WTC11 (cell line): Measurements from ENCODE around the gene GARS1. TPM values are rescaled to one million over a fixed set of nuclear protein-coding genes. Genes with fewer than 3 reads are reported as not detected.

Experiments
- ATAC-seq: fragments of 200-7000 bp; cut with Tn5 transposase; 2 replicates; pipeline ENCODE4 v1.10.0; 2021; ENCODE audit warnings: mild to moderate bottlenecking, moderate library complexity
- CTCF ChIA-PET: fragments of 300-600 bp; sonication (Branson Sonifier 250); formaldehyde crosslinking; loops from one replicate; lab custom pipeline; 2021; ENCODE audit warnings: antibody characterized with exemption; lab: Charles Lee
- POLR2A ChIA-PET: fragments of 350-600 bp; sonication (Branson Sonifier 250); formaldehyde crosslinking; loops from one replicate; lab custom pipeline; 2021; ENCODE audit warnings: antibody characterized with exemption; lab: Charles Lee
- DNase-seq: peaks from one replicate; pipeline ENCODE4 v3.0.0; 2021; ENCODE audit warnings: low spot score
- H3K27ac Mint-ChIP-seq: 2 replicates; pipeline ENCODE4 v1.8.0; 2021; ENCODE audit warnings: mixed read lengths
- H3K27me3 Mint-ChIP-seq: 2 replicates; pipeline ENCODE4 v1.8.0; 2021; ENCODE audit warnings: low read depth, mild to moderate bottlenecking, moderate library complexity, mixed read lengths
- H3K36me3 Mint-ChIP-seq: 2 replicates; pipeline ENCODE4 v1.8.0; 2021; ENCODE audit warnings: mixed read lengths
- H3K4me1 Mint-ChIP-seq: 2 replicates; pipeline ENCODE4 v1.8.0; 2022; ENCODE audit warnings: mixed read lengths
- H3K4me3 Mint-ChIP-seq: 2 replicates; pipeline ENCODE4 v1.8.0; 2021; ENCODE audit warnings: mild to moderate bottlenecking, moderate library complexity, mixed read lengths
- H3K9me3 Mint-ChIP-seq: 2 replicates; pipeline ENCODE4 v1.8.0; 2021; ENCODE audit warnings: mixed read lengths
- AFF4 ChIP-seq: sonication (generic); formaldehyde crosslinking; IDR thresholded peaks from 2 replicates; pipeline ENCODE4 v1.8.1; 2023; ENCODE audit warnings: mild to moderate bottlenecking, missing genetic modification reagents, borderline replicate concordance
- ATF6 ChIP-seq: sonication (generic); formaldehyde crosslinking; IDR thresholded peaks from 2 replicates; pipeline ENCODE4 v1.8.1; 2023; ENCODE audit warnings: mild to moderate bottlenecking, missing genetic modification reagents
- E2F4 ChIP-seq: sonication (generic); formaldehyde crosslinking; IDR thresholded peaks from 2 replicates; pipeline ENCODE4 v1.8.1; 2022; ENCODE audit warnings: low read depth, mild to moderate bottlenecking, moderate library complexity, missing genetic modification reagents, borderline replicate concordance
- EMX1 ChIP-seq: fragments of 250-450 bp; sonication (Bioruptor Pico); IDR thresholded peaks from 2 replicates; pipeline ENCODE4 v1.8.0; 2021; ENCODE audit warnings: mild to moderate bottlenecking
- ERG ChIP-seq: fragments of 250-450 bp; sonication (Bioruptor Pico); IDR thresholded peaks from 2 replicates; pipeline ENCODE4 v1.8.0; 2021; ENCODE audit warnings: mild to moderate bottlenecking
- FOXJ3 ChIP-seq: sonication (generic); formaldehyde crosslinking; IDR thresholded peaks from 2 replicates; pipeline ENCODE4 v1.9.0; 2021; ENCODE audit warnings: missing genetic modification reagents, mild to moderate bottlenecking, borderline replicate concordance
- GRHL2 ChIP-seq: fragments of 250-450 bp; sonication (Bioruptor Pico); IDR thresholded peaks from 2 replicates; pipeline ENCODE4 v1.8.0; 2022; ENCODE audit warnings: mild to moderate bottlenecking, moderate library complexity; ENCODE audit not compliant: insufficient replicate concordance, severe bottlenecking
- IRF1 ChIP-seq: sonication (generic); formaldehyde crosslinking; IDR thresholded peaks from 2 replicates; pipeline ENCODE4 v1.8.0; 2023; ENCODE audit warnings: missing genetic modification reagents
- JUN ChIP-seq: sonication (generic); formaldehyde crosslinking; IDR thresholded peaks from 2 replicates; pipeline ENCODE4 v1.8.0; 2023; ENCODE audit warnings: mild to moderate bottlenecking, missing genetic modification reagents
- MYBL2 ChIP-seq: sonication (generic); formaldehyde crosslinking; IDR thresholded peaks from 2 replicates; pipeline ENCODE4 v1.8.1; 2023; ENCODE audit warnings: mild to moderate bottlenecking, moderate library complexity, missing genetic modification reagents
- NFATC4 ChIP-seq: fragments of 250-450 bp; sonication (Bioruptor Pico); IDR thresholded peaks from 2 replicates; pipeline ENCODE4 v1.9.0; 2021; ENCODE audit warnings: mild to moderate bottlenecking
- USF2 ChIP-seq: sonication (generic); formaldehyde crosslinking; IDR thresholded peaks from 2 replicates; pipeline ENCODE4 v1.8.1; 2023; ENCODE audit warnings: mild to moderate bottlenecking, missing genetic modification reagents, moderate library complexity
- ZNF121 ChIP-seq: sonication (generic); formaldehyde crosslinking; IDR thresholded peaks from 2 replicates; pipeline ENCODE4 v1.8.0; 2023; ENCODE audit warnings: missing genetic modification reagents
- ZNF416 ChIP-seq: fragments of 250-450 bp; sonication (Bioruptor Pico); IDR thresholded peaks from 2 replicates; pipeline ENCODE4 v1.9.0; 2021; ENCODE audit warnings: mild to moderate bottlenecking, inconsistent platforms
- ZNF423 ChIP-seq: fragments of 250-450 bp; sonication (Bioruptor Pico); IDR thresholded peaks from 2 replicates; pipeline ENCODE4 v2.1.2; 2022; ENCODE audit warnings: mild to moderate bottlenecking, moderate library complexity
- ZNF532 ChIP-seq: fragments of 250-450 bp; sonication (Bioruptor Pico); IDR thresholded peaks from 2 replicates; pipeline ENCODE4 v1.9.0; 2021; ENCODE audit warnings: mild to moderate bottlenecking, borderline replicate concordance
- ZSCAN18 ChIP-seq: fragments of 250-450 bp; sonication (Bioruptor Pico); IDR thresholded peaks from 2 replicates; pipeline ENCODE4 v2.1.2; 2022; ENCODE audit warnings: mild to moderate bottlenecking, moderate library complexity
- total RNA-seq: library from RNA; stranded (reverse); gene quantifications from 3 replicates; pipeline ENCODE4 v1.2.3, GENCODE V29; 2021

Gene GARS1
- total RNA-seq, 1 experiment from 2014 or later: 236 TPM

GRCh38 chr7:30633223-30633622 lies 38.5 kb downstream of the GARS1 start:
- no peak for ATAC-seq
- DNase-seq: no peak
- H3K4me3 Mint-ChIP-seq: no peak overlapping the region
- no peak for TF ChIP-seq USF2 (CRISPR knock-in tag)
- no peak for TF ChIP-seq MYBL2 (CRISPR knock-in tag)
- no peak for TF ChIP-seq ATF6
- no peak for TF ChIP-seq EMX1 (CRISPR knock-in tag)
- no peak for TF ChIP-seq FOXJ3 (CRISPR knock-in tag)
- TF ChIP-seq ERG (CRISPR knock-in tag): no peak
- no peak for TF ChIP-seq ZSCAN18
- TF ChIP-seq GRHL2: no peak
- TF ChIP-seq, all 79 proteins: peak for 0
- POLR2A ChIA-PET: no interaction called here
- H3K9me3 Mint-ChIP-seq: no peaks in the 10 kb centered on the region
- no peaks in the 10 kb centered on the region for H3K4me1 Mint-ChIP-seq
- H3K36me3 Mint-ChIP-seq: peaks cover 66% of the 10 kb centered on the region
- CTCF ChIA-PET: no interaction called here
- H3K27ac Mint-ChIP-seq: no peak overlapping the region
- no peaks in the 10 kb centered on the region for H3K27me3 Mint-ChIP-seq

- DNase-seq (no peak), ATAC-seq (no peak)
- POLR2A ChIA-PET: no interaction called here
- Mint-ChIP-seq H3K9me3 (no peaks in the 10 kb centered on the region), H3K4me1 (no peaks in the 10 kb centered on the region), H3K27me3 (no peaks in the 10 kb centered on the region), H3K4me3 (no peak overlapping the region), H3K36me3 (peaks cover 56% of the 10 kb centered on the region), H3K27ac (no peak overlapping the region)
- TF ChIP-seq ZNF416 (CRISPR knock-in tag): no peak
- no peak for TF ChIP-seq AFF4 (CRISPR knock-in tag)
- TF ChIP-seq JUN (CRISPR knock-in tag): no peak
- no peak for TF ChIP-seq ZNF532
- no peak for TF ChIP-seq E2F4 (CRISPR knock-in tag)
- TF ChIP-seq IRF1 (CRISPR knock-in tag): no peak
- TF ChIP-seq ZNF423: no peak
- no peak for TF ChIP-seq NFATC4 (CRISPR knock-in tag)
- no peak for TF ChIP-seq ZNF121 (CRISPR knock-in tag)
- CTCF ChIA-PET: interaction anchor here (1.3 kb wide), 1 partner anchor 48 kb away, joined by 3 read pairs; the partner anchor contains the start of gene CRHR2
These were observed 39.5 kb downstream of the GARS1 start for GRCh38 chr7:30634193-30634626.
